Measurements from ENCODE around the gene ARFGEF3.

- TF ChIP-seq CTCF (IDR thresholded peaks at IDR 0.05) (no peak), POLR2A (IDR thresholded peaks at IDR 0.05; ENCODE audit: low read depth) (no peak)
These were observed 104.4 kb downstream of the ARFGEF3 start for GRCh38 chr6:138266095-138266494.
